Neural cell (in vitro differentiated cells): ENCODE measurements around the gene USP4. TPM values are rescaled to one million over a fixed set of nuclear protein-coding genes. Genes with fewer than 3 reads are reported as not detected.
"Not testable (repeated sequence)": the region's sequence is repeated elsewhere in the genome, so short reads cannot be mapped to it uniquely, and the experiment has no call there.

Experiments
- H2AFZ ChIP-seq: fragments of 200-600, 300-800 bp; sonication (generic), shearing (Covaris generic); 2 replicates; pipeline ENCODE4 v1.6.0; 2014; ENCODE audit warnings: low read depth, mild to moderate bottlenecking, antibody characterized with exemption, low read length, moderate library complexity
- H3F3A ChIP-seq: fragments of 200-600 bp; shearing (Covaris generic); 2 replicates; pipeline ENCODE4 v1.6.1; 2016; ENCODE audit warnings: mild to moderate bottlenecking, moderate library complexity, mixed read lengths, antibody characterized with exemption, low read length; ENCODE audit not compliant: insufficient read depth, poor library complexity, severe bottlenecking
- H3K27ac ChIP-seq: fragments of 200-600, 300-800 bp; sonication (generic), shearing (Covaris generic); 2 replicates; pipeline ENCODE4 v1.5.1; 2014; ENCODE audit warnings: mild to moderate bottlenecking, low read length, moderate library complexity
- H3K27me3 ChIP-seq: fragments of 300-800, 200-600 bp; sonication (generic), shearing (Covaris generic); 2 replicates; pipeline ENCODE4 v1.6.0; 2014; ENCODE audit warnings: mild to moderate bottlenecking, low read depth, low read length, moderate library complexity; ENCODE audit not compliant: insufficient read depth
- H3K36me3 ChIP-seq: fragments of 300-800, 200-600 bp; sonication (generic), shearing (Covaris generic); 2 replicates; pipeline ENCODE4 v1.5.1; 2014; ENCODE audit warnings: mild to moderate bottlenecking, antibody characterized with exemption, low read length, moderate library complexity; ENCODE audit not compliant: insufficient read depth
- H3K4me2 ChIP-seq: fragments of 300-800, 200-600 bp; sonication (generic), shearing (Covaris generic); 2 replicates; pipeline ENCODE4 v1.6.0; 2014; ENCODE audit warnings: mild to moderate bottlenecking, low read length
- H3K4me3 ChIP-seq: fragments of 300-800, 200-600 bp; sonication (generic), shearing (Covaris generic); 2 replicates; pipeline ENCODE4 v1.5.1; 2014; ENCODE audit warnings: mild to moderate bottlenecking, low read length, moderate library complexity
- H3K79me2 ChIP-seq: fragments of 200-600 bp; shearing (Covaris generic); replicated peaks from 2 replicates; pipeline ENCODE4 v1.6.0; 2014; ENCODE audit warnings: mild to moderate bottlenecking, low read length, moderate library complexity; ENCODE audit not compliant: insufficient read depth
- H3K9ac ChIP-seq: fragments of 300-800, 200-600 bp; sonication (generic), shearing (Covaris generic); 2 replicates; pipeline ENCODE4 v1.6.1; 2016; ENCODE audit warnings: mild to moderate bottlenecking, low read length, mixed read lengths
- H3K9me2 ChIP-seq: fragments of 200-600 bp; shearing (Covaris generic); 2 replicates; pipeline ENCODE4 v1.6.1; 2016; ENCODE audit warnings: mild to moderate bottlenecking, low read length, mixed read lengths; ENCODE audit not compliant: insufficient read depth
- H3K9me3 ChIP-seq: fragments of 200-600, 300-800 bp; sonication (generic), shearing (Covaris generic); 2 replicates; pipeline ENCODE4 v1.6.1; 2016; ENCODE audit warnings: mild to moderate bottlenecking, mixed run types, low read length, moderate library complexity, mixed read lengths
- H4K20me1 ChIP-seq: fragments of 200-600 bp; shearing (Covaris generic); 2 replicates; pipeline ENCODE4 v1.6.1; 2016; ENCODE audit warnings: mild to moderate bottlenecking, mixed run types; ENCODE audit not compliant: insufficient read depth
- CTCF ChIP-seq: fragments of 450-650 bp; IDR thresholded peaks from 2 replicates; pipeline ENCODE4 v1.5.1; 2014; ENCODE audit warnings: antibody characterized with exemption, mild to moderate bottlenecking, moderate library complexity; ENCODE audit not compliant: poor library complexity, severe bottlenecking
- EP300 ChIP-seq: fragments of 450-650 bp; conservative IDR thresholded peaks from 2 replicates; pipeline ENCODE4 v1.6.1; 2014; ENCODE audit warnings: antibody characterized with exemption, mild to moderate bottlenecking, moderate library complexity; ENCODE audit not compliant: poor library complexity, severe bottlenecking
- EZH2 ChIP-seq: fragments of 200-600, 300-800 bp; shearing (Covaris generic), sonication (generic); IDR thresholded peaks from 2 replicates; pipeline ENCODE4 v1.6.1; 2014; ENCODE audit warnings: antibody characterized with exemption, low read length, borderline replicate concordance, mild to moderate bottlenecking; ENCODE audit not compliant: insufficient read depth, poor library complexity, severe bottlenecking
- MXI1 ChIP-seq: fragments of 450-650 bp; conservative IDR thresholded peaks from 2 replicates; pipeline ENCODE4 v1.6.1; 2014; ENCODE audit warnings: antibody characterized with exemption, mild to moderate bottlenecking; ENCODE audit not compliant: poor library complexity, severe bottlenecking
- POLR2AphosphoS5 ChIP-seq: IDR thresholded peaks from 2 replicates; pipeline ENCODE4 v1.6.1; 2012
- RAD21 ChIP-seq: fragments of 450-650 bp; conservative IDR thresholded peaks from 2 replicates; pipeline ENCODE4 v1.6.1; 2014; ENCODE audit warnings: antibody characterized with exemption, mild to moderate bottlenecking, moderate library complexity
- REST ChIP-seq: IDR thresholded peaks from 2 replicates; pipeline ENCODE4 v1.6.1; 2012; ENCODE audit warnings: borderline replicate concordance
- SMC3 ChIP-seq: fragments of 450-650 bp; conservative IDR thresholded peaks from 2 replicates; pipeline ENCODE4 v1.6.1; 2014; ENCODE audit warnings: antibody characterized with exemption, mild to moderate bottlenecking, moderate library complexity; ENCODE audit not compliant: poor library complexity
- TAF1 ChIP-seq: IDR thresholded peaks from 2 replicates; pipeline ENCODE4 v1.6.1; 2012; ENCODE audit warnings: low read depth
- polyA plus RNA-seq: library from polyadenylated mRNA; depleted of rRNA; stranded (reverse); fragments of >200 nt; gene quantifications from 2 replicates; pipeline ENCODE4 v1.2.3, GENCODE V29; 2014

USP4 gene
- polyA plus RNA-seq, 1 donor from 2014 or later, result 35.5 TPM

GRCh38 chr3:49351521-49352011 lies 11.7 kb upstream of the USP4 start:
- H3K27ac ChIP-seq, result no peak overlapping the region
- no peaks in the 10 kb centered on the region for H3K9me3 ChIP-seq
- H3F3A ChIP-seq, result no peaks in the 10 kb centered on the region
- no peak overlapping the region for H3K4me3 ChIP-seq
- no peaks in the 10 kb centered on the region for H4K20me1 ChIP-seq
- H3K79me2 ChIP-seq, result peaks cover 6% of the 10 kb centered on the region
- no peak overlapping the region for H3K9ac ChIP-seq
- H3K36me3 ChIP-seq, result no peaks in the 10 kb centered on the region
- no peak overlapping the region for H2AFZ ChIP-seq
- H3K9me2 ChIP-seq, result no peaks in the 10 kb centered on the region
- no peak overlapping the region for H3K4me2 ChIP-seq
- H3K27me3 ChIP-seq, result no peaks in the 10 kb centered on the region
- no peak for TF ChIP-seq REST
- no peak for TF ChIP-seq MXI1
- TF ChIP-seq EZH2, result no peak
- TF ChIP-seq EP300, result no peak
- no peak for TF ChIP-seq CTCF
- no peak for TF ChIP-seq TAF1
- no peak for TF ChIP-seq RAD21
- no peak for TF ChIP-seq SMC3
- no peak for TF ChIP-seq POLR2AphosphoS5

GRCh38 chr3:49349348-49350114 lies 9.7 kb upstream of the USP4 start:
- Histone ChIP-seq H3K9me2 (no peaks in the 10 kb centered on the region), H3K36me3 (no peaks in the 10 kb centered on the region), H3K9me3 (no peaks in the 10 kb centered on the region), H3K9ac (no peak overlapping the region), H3K79me2 (no peaks in the 10 kb centered on the region), H3F3A (no peaks in the 10 kb centered on the region), H3K27me3 (no peaks in the 10 kb centered on the region), H3K27ac (no peak overlapping the region), H2AFZ (no peak overlapping the region), H3K4me3 (no peak overlapping the region), H3K4me2 (no peak overlapping the region), H4K20me1 (no peaks in the 10 kb centered on the region)
- TF ChIP-seq SMC3, result no peak
- TF ChIP-seq CTCF, result no peak
- no peak for TF ChIP-seq REST
- no peak for TF ChIP-seq TAF1
- no peak for TF ChIP-seq EZH2
- no peak for TF ChIP-seq RAD21
- TF ChIP-seq POLR2AphosphoS5, result no peak
- TF ChIP-seq EP300, result no peak
- TF ChIP-seq MXI1, result no peak

- H3K9me3 ChIP-seq, H3K9ac ChIP-seq, H3K4me2 ChIP-seq, H3K27me3 ChIP-seq, H3K4me3 ChIP-seq, H3K27ac ChIP-seq, H3K9me2 ChIP-seq, H2AFZ ChIP-seq, H3K36me3 ChIP-seq, H3F3A ChIP-seq, H3K79me2 ChIP-seq, H4K20me1 ChIP-seq: not testable (repeated sequence)
Observed at GRCh38 chr3:49348361-49348760, 8.5 kb upstream of the USP4 start.
